GM19328 (cell line): ENCODE measurements around the gene MT2A.
"Not testable (repeated sequence)": the region's sequence is repeated elsewhere in the genome, so short reads cannot be mapped to it uniquely, and the experiment has no call there.

Source experiments
- ATAC-seq: cut with Tn5 transposase; IDR thresholded peaks from one replicate; pipeline ENCODE4 v1.9.1; 2021; ENCODE audit warnings: mild to moderate bottlenecking, moderate library complexity; ENCODE audit not compliant: unreplicated experiment

The MT2A gene

GRCh38 chr16:56618138-56618537, 9.8 kb downstream of the MT2A start:
- ATAC-seq = no peak

- no peak for ATAC-seq
These were observed 12.0 kb downstream of the MT2A start for GRCh38 chr16:56620339-56620897.

GRCh38 chr16:56621665-56622445, 13.5 kb downstream of the MT2A start:
- ATAC-seq = not testable (repeated sequence)

- not testable (repeated sequence) for ATAC-seq
These were observed 14.8 kb downstream of the MT2A start for GRCh38 chr16:56623184-56623583.

- ATAC-seq = no peak
These were observed 15.3 kb downstream of the MT2A start for GRCh38 chr16:56623637-56624036.

GRCh38 chr16:56625140-56625942, 17.0 kb downstream of the MT2A start, which contains the start of gene MT1E:
Gene MT1E (plus strand): TSS chr16:56625781. CDS start chr16:56625852, 71 bp downstream.
- peak; percentile 48 for ATAC-seq

- no peak for ATAC-seq
These were observed 17.7 kb downstream of the MT2A start for GRCh38 chr16:56625943-56626654.

GRCh38 chr16:56626685-56627084, 18.3 kb downstream of the MT2A start:
- ATAC-seq = no peak

GRCh38 chr16:56628486-56629350, 20.3 kb downstream of the MT2A start:
- no peak for ATAC-seq

- no peak for ATAC-seq
These were observed 21.1 kb downstream of the MT2A start for GRCh38 chr16:56629531-56629930.

GRCh38 chr16:56630134-56630533, 21.8 kb downstream of the MT2A start:
- ATAC-seq = no peak

GRCh38 chr16:56631197-56631596, 22.8 kb downstream of the MT2A start:
- ATAC-seq = no peak

GRCh38 chr16:56631832-56632155, 23.4 kb downstream of the MT2A start:
- no peak for ATAC-seq

- no peak for ATAC-seq
These were observed 23.9 kb downstream of the MT2A start, which contains the start of gene MT1M for GRCh38 chr16:56632156-56632847. Gene MT1M (plus strand): TSS chr16:56632659. CDS start chr16:56632732, 73 bp downstream.

GRCh38 chr16:56632848-56633365, 24.5 kb downstream of the MT2A start:
- ATAC-seq = no peak

GRCh38 chr16:56633535-56633934, 25.2 kb downstream of the MT2A start:
- no peak for ATAC-seq

- no peak for ATAC-seq
These were observed 26.5 kb downstream of the MT2A start for GRCh38 chr16:56634715-56635440.

- ATAC-seq = no peak
These were observed 27.1 kb downstream of the MT2A start for GRCh38 chr16:56635441-56635967.
